HG03460 (cell line): ENCODE results near the gene COX5B.

Source experiments
- ATAC-seq: cut with Tn5 transposase; IDR thresholded peaks from one replicate; pipeline ENCODE4 v1.9.1; 2021; ENCODE audit not compliant: unreplicated experiment

COX5B gene

DNA sequence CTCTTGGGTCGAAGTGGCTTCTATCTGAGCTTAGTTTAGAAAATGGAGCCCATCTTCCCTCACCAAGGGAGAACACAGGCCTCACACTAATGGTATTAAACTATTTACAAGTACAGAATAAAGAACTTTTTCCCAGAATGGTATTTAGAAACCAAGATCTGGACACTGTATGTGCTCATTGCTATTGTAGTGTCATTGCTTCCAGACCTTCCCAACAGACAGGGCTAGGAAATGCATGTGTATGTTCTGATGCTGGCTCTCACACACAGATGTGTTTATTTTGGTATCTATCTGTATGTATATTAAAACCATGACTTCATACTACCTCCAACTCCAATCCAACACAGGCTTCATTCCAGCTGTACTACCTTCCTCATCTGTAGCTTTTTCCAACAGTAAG lies 8.0 kb downstream of the COX5B start:
- ATAC-seq, result no peak

DNA sequence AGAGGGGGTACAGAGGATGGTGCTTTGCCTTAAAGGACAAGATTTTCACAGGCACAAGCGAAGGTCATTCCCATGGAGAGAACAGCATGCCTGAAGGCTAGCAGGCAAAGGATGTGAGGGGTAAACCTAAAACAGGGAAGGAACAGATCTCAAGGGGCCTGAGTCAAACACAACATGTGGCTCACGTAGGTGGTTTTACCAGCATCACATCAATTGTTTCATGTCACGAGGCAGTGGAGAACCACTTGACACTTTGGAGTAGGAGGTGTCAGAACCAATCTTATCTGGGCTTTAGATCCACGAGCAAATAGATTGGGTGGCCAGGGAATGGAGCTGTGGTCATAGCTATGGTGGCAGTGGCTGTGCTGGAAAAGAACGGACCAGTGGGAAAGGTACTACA lies 8.4 kb downstream of the COX5B start:
- no peak for ATAC-seq

DNA sequence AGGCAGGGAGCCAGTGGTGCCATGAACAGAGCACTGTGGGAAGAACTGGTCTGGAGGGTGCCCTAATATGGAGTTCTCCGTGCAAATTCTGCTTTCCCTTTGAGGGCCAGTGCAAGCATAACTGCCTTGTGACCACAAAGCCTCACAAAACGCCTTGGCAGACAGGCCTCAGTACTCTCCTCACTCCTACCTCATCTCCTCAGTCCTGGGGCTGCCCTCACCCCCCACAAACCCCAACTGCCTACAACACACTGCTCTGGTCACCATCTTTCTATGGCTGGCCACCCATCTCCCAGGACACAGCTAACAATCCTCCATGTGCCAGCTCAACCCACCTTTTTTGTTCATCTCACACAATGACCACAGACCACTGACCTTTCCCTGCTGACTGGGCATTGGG lies 8.9 kb downstream of the COX5B start:
- no peak for ATAC-seq

DNA sequence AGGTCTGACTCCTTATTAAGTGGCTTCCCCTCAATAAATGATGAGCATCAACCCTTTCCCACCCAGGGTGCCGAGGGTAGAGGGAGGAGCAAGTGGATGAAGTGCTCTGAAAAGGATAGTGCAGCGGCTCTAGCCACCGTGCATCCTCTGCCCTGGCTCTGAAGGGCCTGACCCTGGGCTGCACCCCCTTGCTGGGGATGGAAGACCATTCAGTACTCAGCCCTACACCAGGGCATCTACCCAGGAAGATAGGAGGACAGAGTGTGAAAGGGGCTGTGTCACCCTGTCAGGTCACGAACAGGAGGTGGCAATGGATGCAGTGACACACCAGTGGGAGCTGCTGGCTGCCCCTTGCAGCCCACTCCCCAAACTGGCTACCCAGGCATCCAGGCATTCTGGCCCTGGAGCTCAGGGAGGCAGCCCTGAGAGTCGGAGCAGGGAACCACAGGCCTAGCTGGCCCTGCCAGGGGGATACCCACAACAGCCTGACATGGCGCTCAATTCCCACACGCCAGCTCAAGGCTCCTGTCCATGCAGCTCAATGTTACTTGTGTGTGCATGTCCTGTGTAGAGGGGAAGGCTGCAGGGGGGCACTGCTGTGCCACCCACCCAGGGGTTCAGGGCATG lies 10.4 kb downstream of the COX5B start:
- no peak for ATAC-seq

DNA sequence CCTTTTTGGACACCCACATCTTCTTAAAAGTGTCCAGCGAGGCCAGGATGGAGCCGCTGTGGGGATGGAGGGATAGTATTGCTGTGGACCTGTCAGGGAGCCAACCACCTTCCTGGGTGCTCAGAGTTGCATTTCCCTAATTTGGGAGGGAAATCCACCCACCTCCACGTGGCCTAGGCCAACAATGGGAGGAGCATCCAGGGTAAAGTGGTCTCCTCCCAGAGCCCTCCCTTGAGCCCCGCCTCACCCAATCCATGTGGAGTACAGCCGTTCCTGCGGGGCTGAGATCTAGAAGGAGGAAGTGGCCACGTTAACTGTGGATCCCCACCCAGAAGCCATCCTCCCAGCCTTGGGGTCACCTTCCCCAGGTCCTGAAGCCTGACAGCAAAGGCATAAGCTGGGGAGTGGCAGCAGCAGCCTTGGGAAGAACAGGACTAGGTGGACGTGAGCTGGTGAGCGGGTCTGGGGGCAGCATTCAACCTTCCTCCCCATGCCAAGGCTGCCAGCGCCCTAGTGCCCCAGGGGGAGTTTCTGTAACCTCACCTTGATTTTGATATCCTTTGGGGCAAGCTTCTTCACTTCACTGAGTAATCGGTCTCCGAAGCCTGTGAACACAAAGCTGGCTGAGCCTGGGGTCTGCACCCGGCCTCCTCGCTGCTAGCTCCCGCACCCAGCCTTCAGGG lies 11.2 kb downstream of the COX5B start:
- ATAC-seq, result no peak

DNA sequence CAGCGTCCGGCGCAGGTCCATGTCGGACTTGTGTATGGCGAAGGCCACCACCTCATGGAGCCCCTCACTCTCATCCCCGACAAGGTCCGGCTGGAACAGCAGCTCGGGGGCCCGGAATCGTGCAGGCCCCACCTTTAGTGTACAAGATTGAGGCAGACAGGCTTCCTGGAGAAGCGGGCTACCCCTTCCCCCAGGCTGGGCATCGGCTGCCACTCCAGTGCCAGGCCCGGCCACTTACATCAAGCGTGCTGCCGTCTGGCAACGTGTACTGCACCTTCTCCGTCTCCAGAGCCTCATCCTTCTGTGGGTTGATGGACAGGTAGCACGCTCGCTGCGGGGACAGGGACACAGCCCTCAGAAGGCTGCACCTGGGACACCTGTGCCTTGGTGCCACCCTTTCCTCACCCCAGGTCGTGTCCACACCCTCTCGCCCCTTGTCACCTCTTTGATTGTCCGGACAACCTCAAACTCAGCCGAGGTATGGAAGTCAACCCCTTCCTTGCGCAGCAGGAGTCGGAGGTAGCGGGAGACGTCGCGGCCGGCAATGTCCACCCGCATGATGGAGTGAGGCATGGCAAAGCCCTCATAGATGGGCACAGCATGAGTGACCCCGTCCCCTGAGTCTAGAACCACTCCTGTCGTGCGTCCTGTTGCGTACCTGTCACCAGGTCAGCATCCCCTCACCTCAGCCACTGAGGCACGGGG lies 12.3 kb downstream of the COX5B start:
- ATAC-seq, result no peak

DNA sequence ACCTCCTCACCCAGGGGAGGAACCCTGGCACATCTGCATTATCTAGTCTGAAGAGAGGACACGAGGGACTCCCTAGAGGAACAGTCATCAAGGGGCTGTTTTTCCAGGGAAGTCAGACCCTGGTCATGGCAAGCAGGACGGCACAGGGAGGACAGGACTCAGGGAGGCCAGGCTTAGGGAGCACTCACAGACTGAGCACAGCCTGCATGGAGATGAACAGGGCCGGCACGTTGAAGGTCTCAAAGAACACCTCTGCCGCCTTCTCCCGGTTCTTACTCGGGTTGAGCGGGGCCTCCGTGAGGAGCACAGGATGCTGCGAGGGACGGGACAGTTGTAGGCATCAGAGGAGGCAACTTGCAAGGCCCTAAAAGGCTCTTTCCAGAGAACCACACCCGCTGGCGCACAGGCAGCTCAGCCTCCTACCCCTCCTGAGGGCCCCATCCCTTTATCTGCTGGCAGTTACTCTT lies 12.9 kb downstream of the COX5B start:
- ATAC-seq, result no peak

DNA sequence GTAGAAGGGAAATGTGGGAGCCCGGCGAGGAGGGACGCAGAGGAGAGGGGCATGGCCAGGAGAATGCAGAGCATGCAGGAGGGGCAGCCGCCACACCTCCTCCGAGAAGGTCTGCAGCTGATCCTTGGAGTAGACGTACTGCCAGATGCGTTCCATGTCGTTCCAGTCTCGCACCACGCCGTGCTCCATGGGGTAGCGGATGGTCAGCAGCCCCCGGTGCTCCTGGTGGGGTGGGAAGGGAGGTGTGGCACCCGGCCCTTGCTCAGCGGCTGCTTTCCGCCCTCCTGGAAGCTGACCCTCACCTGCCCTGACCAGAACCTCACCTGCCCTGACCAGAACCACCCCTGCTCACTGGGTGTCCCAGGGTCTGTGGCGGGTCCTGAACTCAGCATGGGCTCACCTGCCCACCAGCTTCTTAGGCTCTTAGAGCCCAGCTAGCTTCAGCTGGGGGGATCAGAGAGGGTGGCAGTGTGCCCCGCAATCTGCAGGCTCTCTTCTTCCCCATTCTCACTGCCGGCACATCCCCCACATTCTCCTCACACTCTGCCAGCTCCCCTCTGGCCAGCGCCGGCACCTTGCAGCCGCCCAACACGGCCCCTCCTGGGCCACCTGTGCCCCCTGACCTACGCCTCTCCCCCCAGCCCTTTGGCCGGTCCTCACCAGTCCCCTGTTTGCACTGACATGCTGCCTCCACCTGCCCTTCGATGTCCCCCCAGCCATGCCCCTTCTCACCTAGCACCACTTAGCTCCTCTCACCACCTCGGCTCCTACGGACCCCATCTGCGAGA lies 13.6 kb downstream of the COX5B start:
- ATAC-seq, result no peak

DNA sequence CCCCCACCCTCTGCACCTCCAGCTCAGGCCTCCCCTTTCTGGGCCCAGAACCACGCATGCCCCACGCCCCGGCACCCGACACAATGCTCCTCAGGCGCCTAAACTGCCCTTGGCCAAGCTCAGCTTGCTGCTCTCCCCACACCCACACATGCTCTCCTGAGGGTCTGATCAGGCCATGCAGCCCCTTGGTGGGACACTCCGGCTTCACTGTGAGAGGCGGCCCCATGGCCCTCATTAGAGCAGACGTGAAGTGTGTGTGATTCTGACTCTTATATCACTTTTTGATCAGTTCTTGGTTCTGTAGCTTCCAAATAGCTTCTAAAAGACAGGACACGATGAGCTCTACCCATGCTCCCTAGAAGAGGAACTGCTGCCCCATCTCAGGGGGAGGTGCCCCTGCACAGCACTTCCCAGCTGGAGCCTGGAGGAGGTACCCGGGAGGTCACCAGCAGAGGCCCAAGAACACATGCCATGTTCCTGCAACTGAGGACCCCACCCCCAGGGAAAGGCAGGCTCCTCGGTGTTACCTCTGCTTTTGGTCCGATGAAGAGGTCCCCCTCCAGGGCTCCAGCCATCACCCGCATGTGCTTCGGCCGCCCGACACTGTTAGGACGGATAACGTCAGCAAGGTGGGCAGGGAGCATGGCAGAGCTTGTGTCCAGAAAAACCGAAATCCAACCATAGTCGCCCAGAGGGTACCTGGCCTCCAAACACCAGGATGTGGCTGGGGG lies 14.3 kb downstream of the COX5B start:
- no peak for ATAC-seq

DNA sequence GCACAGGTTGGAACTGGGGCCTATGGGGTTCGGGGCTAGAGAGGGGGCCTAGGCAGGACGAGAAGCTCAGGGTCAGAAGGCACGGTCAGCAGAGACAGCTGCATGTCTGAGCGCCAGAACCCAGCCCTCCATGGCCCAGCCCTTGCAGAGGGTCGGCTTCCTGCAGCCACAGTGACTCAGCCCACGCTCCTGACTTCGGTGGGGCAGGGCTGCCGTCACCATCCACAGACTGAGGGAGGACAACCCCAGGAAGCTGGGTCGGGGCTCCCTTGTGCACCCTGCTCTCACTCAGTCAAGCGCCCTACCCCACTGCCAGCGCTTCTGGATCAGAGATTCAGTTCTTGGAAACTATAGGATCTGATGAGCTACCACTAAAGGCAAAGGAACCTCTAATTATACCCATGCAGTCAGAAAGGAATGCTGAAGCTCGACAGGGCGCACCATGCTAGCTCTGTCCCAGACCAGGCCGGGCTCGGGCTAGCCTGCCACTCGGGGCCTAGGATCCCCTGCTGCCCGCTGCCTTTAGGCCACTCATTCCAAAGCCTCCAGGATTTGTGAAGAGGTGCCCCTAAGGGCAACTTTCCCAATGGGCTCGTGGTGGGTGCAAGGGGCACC lies 15.0 kb downstream of the COX5B start:
- no peak for ATAC-seq

DNA sequence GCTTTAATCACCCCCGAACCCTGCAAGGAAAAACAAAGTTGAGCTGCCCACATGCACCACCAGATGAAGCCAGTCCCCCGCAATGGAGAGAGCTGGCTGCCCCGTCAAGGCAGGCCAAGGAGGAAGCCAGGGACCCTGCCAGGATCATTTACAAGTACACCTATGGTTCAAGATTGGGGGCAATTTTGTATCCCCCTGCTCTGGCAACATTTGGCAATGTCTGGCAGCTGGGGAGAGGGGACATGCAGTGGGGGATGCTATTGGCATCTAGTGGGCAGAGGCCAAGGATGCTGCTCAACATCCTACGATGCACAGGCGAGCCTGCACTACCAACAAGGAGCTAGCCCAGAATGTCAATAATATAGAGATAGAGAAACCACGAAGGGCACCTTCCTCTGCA lies 16.1 kb downstream of the COX5B start:
- no peak for ATAC-seq

DNA sequence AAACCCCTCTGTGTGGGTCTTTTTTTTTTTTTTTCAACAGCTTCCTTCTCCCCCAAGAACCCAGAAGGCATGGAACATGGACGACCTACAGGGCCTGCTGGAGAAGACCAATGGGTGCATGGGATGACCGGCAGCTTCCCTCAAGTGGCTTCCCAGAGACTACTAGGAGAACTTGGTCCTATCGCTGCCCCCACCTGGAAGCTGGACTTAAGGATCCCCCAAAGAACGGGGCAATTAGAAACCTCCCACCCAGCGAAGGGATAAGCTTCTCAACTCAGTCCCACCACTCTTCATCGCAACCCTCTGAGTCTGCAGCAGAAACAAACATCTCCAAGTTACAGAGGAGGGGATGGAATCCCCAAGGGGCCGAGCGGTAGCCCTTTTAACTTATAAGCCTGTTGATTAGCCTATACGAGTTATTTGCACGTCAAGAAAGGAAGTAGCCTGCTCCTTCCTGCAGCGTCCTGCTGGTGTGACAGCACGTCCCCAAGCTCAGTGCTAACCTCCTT lies 16.6 kb downstream of the COX5B start:
- ATAC-seq, result no peak

DNA sequence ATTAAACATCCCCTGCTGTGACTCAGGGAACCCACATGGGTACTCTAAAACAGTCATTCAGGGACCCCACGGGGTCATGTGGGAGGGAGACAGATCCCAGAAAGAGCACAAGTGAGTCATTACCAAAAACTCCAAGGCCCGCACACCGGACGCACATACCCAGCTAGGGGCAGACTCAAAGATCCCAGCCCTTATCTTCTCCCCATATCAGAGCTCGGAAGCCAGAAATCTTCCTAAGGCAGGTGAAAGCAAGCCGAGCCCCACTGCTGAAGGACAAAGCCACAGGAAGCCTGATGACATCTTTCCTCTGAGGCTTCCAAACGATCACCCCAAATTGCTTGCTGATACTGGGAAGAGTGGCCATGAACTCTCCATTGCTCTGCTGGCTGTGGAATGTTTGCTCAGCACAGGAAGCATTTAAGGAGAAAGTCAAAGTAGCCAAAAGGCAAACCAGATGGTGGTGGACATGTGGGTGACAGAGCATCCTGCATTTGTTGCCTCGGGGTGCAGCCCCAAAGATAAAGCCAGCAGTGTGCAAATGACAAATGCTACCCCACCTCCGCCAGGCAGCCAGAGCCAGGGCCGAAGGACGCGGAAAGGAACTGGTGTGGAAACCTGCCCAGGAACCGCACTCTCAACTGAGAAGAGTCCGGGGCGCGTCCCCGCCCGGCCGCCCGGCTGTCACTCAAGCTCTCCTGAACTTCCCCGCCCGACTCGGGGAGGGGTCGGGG lies 17.2 kb downstream of the COX5B start:
- ATAC-seq, result peak; percentile 46

DNA sequence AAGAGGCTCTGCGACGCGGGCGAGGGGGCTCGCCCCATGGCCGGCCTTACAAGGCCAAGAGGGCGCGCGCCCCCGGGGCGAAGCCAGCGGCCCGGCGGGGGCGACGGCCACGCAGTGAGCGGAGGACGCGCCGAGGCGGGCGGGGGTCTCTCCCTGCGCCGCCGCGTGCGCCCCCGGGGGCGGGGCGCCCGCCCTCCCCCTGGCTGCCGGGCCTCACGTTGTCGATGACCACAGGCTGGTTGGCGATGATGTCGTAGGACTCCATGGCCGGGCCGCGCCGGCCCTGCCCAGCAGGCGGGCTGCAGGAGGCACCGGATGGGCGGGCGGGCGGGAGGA lies 17.7 kb downstream of the COX5B start:
- no peak for ATAC-seq

DNA sequence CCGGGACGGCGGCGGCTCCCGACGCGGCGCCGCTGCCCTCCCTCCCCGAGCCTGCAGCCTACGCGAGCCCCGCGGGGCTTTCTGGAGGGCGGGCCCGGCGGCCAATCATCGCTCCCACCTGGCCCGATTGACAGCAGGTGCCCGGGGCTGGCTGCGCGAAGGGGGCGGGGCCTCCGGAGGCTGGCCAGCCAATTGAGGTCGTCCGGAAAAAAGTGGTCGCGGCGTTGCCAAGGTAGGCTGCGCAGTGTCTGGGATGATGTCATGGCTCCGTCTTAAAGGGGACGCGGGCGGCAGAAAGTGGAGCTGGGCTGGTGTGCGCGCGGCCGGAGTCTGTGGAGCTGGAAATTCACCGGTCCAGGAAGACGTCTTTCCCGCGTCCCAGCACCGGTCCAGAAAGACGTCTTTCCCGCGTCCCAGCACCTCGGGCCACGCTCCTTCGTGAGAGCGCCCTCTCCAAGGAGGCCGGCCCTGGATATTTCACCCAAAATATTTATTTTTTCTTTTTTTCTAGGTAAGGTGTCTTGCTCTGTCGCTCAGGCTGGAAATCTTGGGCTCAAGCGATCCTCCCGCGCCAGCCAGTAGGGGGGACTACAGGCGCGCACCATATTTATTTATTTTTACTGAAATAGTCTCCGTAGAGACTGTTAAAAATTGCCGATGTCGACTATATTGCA lies 18.2 kb downstream of the COX5B start, which contains the start of gene ACTR1B:
ACTR1B (minus strand) TSS at position 83 of the 674 bp plus-strand sequence. CDS start 154 bp downstream, outside the sequence.
- peak; percentile 86 for ATAC-seq

DNA sequence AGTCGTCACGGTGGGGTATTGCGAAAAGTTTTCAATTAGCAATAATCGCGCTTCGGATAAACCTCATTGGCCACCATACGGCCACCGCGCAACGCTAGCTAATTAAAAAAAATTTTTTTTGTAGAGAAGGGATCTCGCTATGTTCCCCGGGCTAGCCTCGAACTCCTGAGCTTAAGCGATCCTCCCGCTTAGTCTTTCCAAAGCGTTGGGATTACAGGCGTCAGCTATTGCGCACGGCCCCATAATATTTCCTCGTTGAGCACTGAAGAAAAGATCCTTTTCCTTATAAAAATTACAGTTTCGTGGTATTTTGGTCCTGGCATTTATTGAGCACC lies 18.7 kb downstream of the COX5B start:
- no peak for ATAC-seq

DNA sequence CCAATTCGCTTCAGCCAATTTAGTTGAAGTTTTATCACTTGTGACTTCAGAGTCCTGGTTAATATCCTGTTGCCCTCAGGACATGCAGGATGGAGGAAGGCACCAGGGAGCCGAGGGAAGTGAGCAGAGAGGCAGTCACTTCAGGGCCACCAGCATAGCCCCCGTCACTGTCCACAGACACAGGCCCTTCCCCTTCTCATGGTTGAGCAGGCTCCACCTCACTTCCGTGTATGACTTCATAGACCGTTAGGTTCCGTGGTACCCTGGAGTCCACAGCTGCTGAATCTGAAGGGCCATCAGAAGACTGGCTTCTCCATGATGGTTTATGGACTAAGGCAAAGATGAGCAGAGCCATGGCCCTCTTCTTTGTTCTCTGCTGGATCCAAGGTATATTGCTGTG lies 23.6 kb downstream of the COX5B start, which contains the start of gene C2orf92:
C2orf92 (plus strand) TSS at position 266 of the 400 bp plus-strand sequence; CDS start at position 342, 76 bp downstream.
- no peak for ATAC-seq

DNA sequence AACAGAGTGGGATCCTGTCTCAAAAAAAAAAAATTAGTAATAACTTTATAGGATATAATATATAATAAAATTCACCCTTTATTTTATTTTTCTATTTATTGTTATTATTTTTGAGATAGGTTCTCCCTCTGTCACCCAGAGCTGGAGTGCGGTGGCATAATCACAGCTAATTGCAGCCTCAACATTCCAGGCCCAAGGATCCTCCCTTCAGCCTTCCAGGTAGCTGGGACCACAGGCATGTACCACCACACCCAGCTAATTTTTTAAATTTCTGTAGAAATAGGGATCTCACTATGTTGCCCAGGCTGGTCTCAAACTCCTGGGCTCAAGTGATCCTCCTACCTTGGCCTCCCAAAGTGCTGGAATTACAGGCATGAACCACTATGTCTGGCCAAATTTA lies 24.6 kb downstream of the COX5B start:
- ATAC-seq, result no peak

DNA sequence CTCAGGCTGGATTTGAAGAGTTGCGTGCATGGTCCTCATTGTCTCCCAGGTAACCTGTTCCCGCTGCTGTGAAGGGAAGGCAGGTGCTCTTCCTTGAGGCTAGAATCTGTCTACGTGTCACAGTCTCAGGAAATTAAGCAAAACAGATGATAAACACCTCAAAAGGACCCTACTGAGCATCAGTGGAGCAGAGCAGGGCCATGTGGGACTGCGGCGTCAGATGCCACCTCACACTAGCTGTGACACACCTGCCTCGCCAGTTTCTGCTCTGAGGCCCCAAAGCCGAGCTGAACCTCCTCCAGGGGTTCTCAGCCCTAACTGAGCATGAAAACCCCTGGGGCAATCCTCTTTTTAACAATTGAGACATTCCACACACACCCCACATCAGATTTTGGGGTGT lies 25.7 kb downstream of the COX5B start:
- no peak for ATAC-seq
